Heart left ventricle (tissue), 16 donors: ENCODE data around the gene MBP. TPM values are rescaled to one million over a fixed set of nuclear protein-coding genes. Genes with fewer than 3 reads are reported as not detected.
"Not testable (repeated sequence)": the region's sequence is repeated elsewhere in the genome, so short reads cannot be mapped to it uniquely, and the experiment has no call there.

Experiments
- ATAC-seq, 4 donors: fragments of 200-7000 bp; cut with Tn5 transposase; one replicate each; pipeline ENCODE4 v1.9.1; 2020 to 2022; ENCODE audit warnings: moderate library complexity in 4 of 4, mild to moderate bottlenecking in 3 of 4, moderate number of reproducible peaks in 1 of 4
- DNase-seq, 5 donors: peaks; one replicate each; pipeline ENCODE4 v3.0.0-alpha.2; 2020
- H3K27ac ChIP-seq, 12 donors: fragments of 200-600 bp; sonication (generic) in 4 of 12; one replicate each; pipeline versions ENCODE4 v1.5.0 to v1.8.0; 2016 to 2022; ENCODE audit warnings: mild to moderate bottlenecking in 2 of 12
- H3K27me3 ChIP-seq, 9 donors: fragments of 200-600 bp; sonication (generic) in 2 of 9; one replicate each; pipeline versions ENCODE4 v1.5.1 to v1.8.0; 2016 to 2022; ENCODE audit warnings: mild to moderate bottlenecking in 3 of 9
- H3K36me3 ChIP-seq, 9 donors: fragments of 200-600 bp; sonication (generic) in 2 of 9; one replicate each; pipeline versions ENCODE4 v1.5.0 to v1.8.0; 2018 to 2022; ENCODE audit warnings: mild to moderate bottlenecking in 2 of 9
- H3K4me1 ChIP-seq, 12 donors: fragments of 200-600 bp; sonication (generic) in 4 of 12; one replicate each; pipeline versions ENCODE4 v1.5.0 to v1.8.0; 2016 to 2022; ENCODE audit warnings: mild to moderate bottlenecking in 3 of 12
- H3K4me3 ChIP-seq, 12 donors: fragments of 200-600 bp; sonication (generic) in 4 of 12; one replicate each; pipeline versions ENCODE4 v1.5.0 to v1.8.0; 2017 to 2022; ENCODE audit warnings: mild to moderate bottlenecking in 9 of 12, moderate library complexity in 4 of 12
- H3K9me3 ChIP-seq, 12 donors: fragments of 200-600 bp; sonication (generic) in 4 of 12; one replicate each; pipeline versions ENCODE4 v1.5.0 to v1.8.0; 2016 to 2022; ENCODE audit warnings: mild to moderate bottlenecking in 1 of 12
- POLR2A ChIP-seq, 2 donors: fragments of 450-650 bp; IDR thresholded peaks; one replicate each; pipeline ENCODE4 v1.6.1; 2017; ENCODE audit warnings: antibody characterized with exemption in 2 of 2, mild to moderate bottlenecking in 2 of 2, moderate library complexity in 2 of 2
- WGBS, 4 donors: extraction: QIAGEN DNeasy Blood & Tissue Kit in 2 of 4; methylation state at CpG; one replicate each; pipeline versions ENCODE4 v1.1.5 to v1.1.7; 2013 to 2018; 5-methylcytosine and 5-hydroxymethylcytosine counted together
- intact Hi-C, 10 donors: fragments of 100-400 bp; cut with DNase I; formaldehyde crosslinking; loops; one replicate each; pipeline versions ENCODE4 v1.11.1 to v1.14.2; 2022
- polyA plus RNA-seq, 2 donors: library from polyadenylated mRNA; stranded (reverse); fragments of 200-250 nt; gene quantifications; one replicate each; pipeline ENCODE4 v1.2.3, GENCODE V29; 2013
- total RNA-seq, 9 donors: library from RNA; depleted of rRNA in 2 of 9; stranded (reverse); fragments of >200 nt in 2 of 9; fragmentation: NEBNext Ultra II Directional in 3 of 9; extraction: Animal tissue kit (Norgen Biotek cat#: 25700) in 3 of 9; gene quantifications; one replicate each; pipeline versions ENCODE4 v1.1.0 to v1.2.4, GENCODE V29; 2016 to 2023
- TF ChIP-seq, protein P1 (sequence below), 12 donors: fragments of 200-600 bp; sonication (generic) in 4 of 12; IDR thresholded peaks; one replicate each; pipeline versions ENCODE4 v1.5.0 to v1.8.0; 2018 to 2022; ENCODE audit warnings: antibody characterized with exemption in 12 of 12, mild to moderate bottlenecking in 5 of 12
- donor health status: ischemic (EF 13 %, LVEDD 7.1; RV severe dilation, severe dysfunction).
- donor health status: healthy with polysubstance abuse.
- donor health status: DM: no; HTN: yes; CAD: no.
- donor health status: DM: no; HTN: no; CAD: no.
- donor health status: ischemic (EF 25% LVEDD 6.9; RV normal size, moderate dysfunction).
- donor health status: ischemic (EF 25% LVEDD 5.7; RV mildly dilated, moderate dysfunction).
- donor health status: healthy.
- donor health status: DM: yes; HTN: yes; CAD: no.
- donor health status: ischemic (EF 35%, LVEDD 5.7; RV mildly dilated, moderate dysfunction).
- donor health status: nonischemic (EF 11% LVEDD 7.7; RV severe dilation, severe dysfunction).
- donor health status: DM: yes; HTN: yes; CAD: no.
- donor health status: PGD.
- donor health status: ischemic (EF 29% LVEDD 5.4; RV normal size, mild dysfunction).
- donor health status: nonischemic (EF 23%, LVEDD 6.1; RV moderate dilation, normal function).

The MBP gene
- total and polyA plus RNA-seq, 11 donors, result 7.7 to 93.0 (median 31.8) TPM

DNA sequence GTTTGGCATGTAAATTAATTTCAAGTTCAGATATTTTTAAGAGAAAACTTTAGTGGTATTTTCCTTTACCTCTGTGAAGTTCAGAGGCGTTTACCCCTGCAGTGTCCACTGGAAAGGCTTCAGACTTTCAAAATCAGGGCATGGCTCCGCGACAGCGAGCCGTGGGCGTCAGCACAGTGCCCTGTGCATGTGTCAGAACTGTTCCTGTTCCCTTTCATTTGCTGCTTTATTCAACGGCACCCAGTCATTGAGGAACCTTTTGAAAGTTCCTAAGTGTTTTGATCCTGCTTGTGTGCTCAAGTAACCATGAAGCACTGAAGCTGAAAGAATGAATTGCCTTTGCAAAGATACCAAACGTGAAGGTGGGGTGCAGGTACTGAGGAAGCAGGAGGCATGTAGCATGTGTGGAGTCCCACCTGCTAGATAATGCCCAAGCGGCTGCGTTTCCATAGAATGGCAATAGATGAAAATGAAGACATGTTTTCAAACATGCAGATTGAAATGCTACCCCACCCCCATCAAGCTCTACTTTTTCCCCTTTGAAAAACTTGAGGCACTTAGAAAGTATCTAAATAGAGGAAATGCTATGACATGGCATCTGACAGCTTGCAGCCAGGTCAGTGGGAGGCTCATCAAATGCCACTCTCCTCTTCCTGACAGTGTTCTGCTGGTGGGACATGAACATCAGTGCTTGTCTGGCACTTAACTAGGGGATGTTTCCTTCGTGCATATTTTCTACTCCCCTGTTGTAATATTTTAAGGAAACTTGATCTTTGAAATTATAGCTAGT is 161.6 kb downstream of the MBP start:
- intact Hi-C loops, result no loop called here
- 80 to 86% (median 84%) methylated on average over 11 of the region's 11 CpGs for whole genome bisulfite sequencing, 4 donors
- Histone ChIP-seq H3K27ac (no peak overlapping the region), H3K4me3 (no peak overlapping the region), H3K27me3 (no peaks in the 10 kb centered on the region), H3K4me1 (peaks cover 0 to 6% (median 0%) of the 10 kb centered on the region in 12 donors), H3K9me3 (no peaks in the 10 kb centered on the region), H3K36me3 (peaks cover 0 to 24% (median 15%) of the 10 kb centered on the region in 9 donors)
- TF ChIP-seq, protein P1, sequence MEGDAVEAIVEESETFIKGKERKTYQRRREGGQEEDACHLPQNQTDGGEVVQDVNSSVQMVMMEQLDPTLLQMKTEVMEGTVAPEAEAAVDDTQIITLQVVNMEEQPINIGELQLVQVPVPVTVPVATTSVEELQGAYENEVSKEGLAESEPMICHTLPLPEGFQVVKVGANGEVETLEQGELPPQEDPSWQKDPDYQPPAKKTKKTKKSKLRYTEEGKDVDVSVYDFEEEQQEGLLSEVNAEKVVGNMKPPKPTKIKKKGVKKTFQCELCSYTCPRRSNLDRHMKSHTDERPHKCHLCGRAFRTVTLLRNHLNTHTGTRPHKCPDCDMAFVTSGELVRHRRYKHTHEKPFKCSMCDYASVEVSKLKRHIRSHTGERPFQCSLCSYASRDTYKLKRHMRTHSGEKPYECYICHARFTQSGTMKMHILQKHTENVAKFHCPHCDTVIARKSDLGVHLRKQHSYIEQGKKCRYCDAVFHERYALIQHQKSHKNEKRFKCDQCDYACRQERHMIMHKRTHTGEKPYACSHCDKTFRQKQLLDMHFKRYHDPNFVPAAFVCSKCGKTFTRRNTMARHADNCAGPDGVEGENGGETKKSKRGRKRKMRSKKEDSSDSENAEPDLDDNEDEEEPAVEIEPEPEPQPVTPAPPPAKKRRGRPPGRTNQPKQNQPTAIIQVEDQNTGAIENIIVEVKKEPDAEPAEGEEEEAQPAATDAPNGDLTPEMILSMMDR (IDR thresholded peaks at IDR 0.05), result no peak
- TF ChIP-seq POLR2A (IDR thresholded peaks at IDR 0.05), result no peak
- DNase-seq (no peak), ATAC-seq (no peak)

DNA sequence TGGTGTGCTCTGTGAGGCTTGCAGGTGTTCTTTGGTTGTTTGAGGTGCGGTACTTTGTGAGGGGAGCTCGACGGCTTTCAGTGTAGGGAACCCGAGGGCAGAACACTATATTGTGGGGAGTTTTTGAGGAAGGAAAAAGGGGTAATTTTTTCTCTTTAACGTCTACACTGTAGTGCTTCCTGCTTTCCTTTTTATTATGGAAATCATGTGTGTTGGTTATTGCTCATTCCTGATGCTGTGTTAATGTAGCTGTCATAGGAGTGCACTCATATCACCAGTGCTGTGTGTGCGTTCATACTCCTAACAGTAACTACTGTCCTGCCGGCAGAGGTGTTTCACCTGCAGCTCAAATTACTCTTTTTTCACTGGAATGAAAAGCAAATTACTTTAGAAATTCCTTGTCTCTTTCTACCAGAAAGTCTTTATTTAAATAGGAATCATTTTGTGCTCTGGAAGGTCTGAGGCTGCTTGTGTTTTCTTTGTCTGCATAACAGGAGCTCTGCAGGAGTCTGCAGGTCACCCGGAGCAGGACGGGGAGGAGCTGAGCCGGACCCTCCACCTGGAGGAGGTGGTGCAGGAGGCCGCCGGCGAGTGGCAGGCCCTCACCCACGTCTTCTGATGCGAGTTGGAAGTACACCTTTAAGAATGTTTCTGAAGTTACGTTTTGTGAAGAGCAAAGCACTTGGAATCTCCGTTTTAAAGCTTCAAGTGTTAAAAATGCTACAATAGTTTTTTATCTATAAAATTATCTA is 164.7 kb downstream of the MBP start:
- Histone ChIP-seq H3K9me3 (no peaks in the 10 kb centered on the region), H3K4me1 (peaks cover 0 to 18% (median 0%) of the 10 kb centered on the region in 12 donors), H3K36me3 (peaks cover 0 to 24% (median 15%) of the 10 kb centered on the region in 9 donors), H3K27me3 (no peaks in the 10 kb centered on the region), H3K27ac (no peak overlapping the region), H3K4me3 (no peak overlapping the region)
- WGBS, 4 donors, result 64 to 73% (median 69%) methylated on average over 17 of the region's 17 CpGs
- ATAC-seq (no peak), DNase-seq (no peak)
- TF ChIP-seq, protein P1 (IDR thresholded peaks at IDR 0.05), result no peak
- intact Hi-C loops, result no loop called here

DNA sequence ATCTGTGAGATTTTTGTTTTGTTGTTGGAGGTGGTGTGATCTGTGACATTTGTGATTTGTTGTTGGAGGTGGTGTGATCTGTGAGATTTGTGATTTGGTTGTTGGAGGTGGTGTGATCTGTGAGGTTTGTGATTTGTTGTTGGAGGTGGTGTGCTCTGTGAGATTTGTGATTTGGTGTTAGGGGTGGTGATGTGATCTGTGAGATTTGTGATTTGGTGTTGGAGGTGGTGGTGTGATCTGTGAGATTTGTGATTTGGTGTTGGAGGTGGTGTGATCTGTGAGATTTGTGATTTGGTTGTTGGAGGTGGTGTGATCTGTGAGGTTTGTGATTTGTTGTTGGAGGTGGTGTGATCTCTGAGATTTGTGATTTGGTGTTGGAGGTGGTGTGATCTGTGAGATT is 165.3 kb downstream of the MBP start:
- H3K36me3 ChIP-seq, result peaks cover 0 to 30% (median 15%) of the 10 kb centered on the region in 9 donors
- H3K9me3 ChIP-seq, intact Hi-C loops, H3K4me3 ChIP-seq, H3K27ac ChIP-seq, ATAC-seq, H3K27me3 ChIP-seq, DNase-seq: not testable (repeated sequence)
- peaks cover 0 to 14% (median 0%) of the 10 kb centered on the region in 12 donors for H3K4me1 ChIP-seq

DNA sequence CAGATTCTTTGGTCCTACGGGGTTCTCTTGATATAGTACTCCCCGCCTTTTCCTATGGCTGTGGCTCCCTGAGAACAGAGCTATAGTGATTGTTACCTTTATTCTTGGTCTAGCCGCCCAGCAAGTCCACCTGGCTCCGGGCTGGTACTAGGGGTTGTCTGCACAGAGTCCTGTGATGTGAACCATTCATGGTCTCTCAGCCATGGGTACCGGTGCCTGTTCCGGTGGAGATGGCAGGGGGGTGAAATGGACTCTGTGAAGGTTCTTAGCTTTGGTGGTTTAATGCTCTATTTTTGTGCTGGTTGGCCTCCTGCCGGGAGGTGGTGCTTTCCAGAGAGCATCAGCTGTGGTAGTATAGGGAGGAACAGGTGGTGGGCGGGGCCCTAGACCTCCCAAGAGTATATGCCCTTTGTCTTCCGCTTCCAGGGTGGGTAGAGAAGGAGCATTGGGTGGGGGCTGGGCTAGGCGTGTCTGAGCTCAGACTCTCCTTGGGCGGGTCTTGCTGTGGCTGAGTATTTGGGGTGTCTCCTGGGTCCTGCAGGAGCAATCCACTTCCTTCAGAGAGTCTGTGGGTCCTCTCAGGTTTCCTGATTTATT is 166.9 kb downstream of the MBP start:
- ATAC-seq, DNase-seq, H3K27ac ChIP-seq, H3K4me3 ChIP-seq, H3K27me3 ChIP-seq, intact Hi-C loops, H3K9me3 ChIP-seq: not testable (repeated sequence)
- H3K4me1 ChIP-seq, result peaks cover 0 to 14% (median 0%) of the 10 kb centered on the region in 12 donors
- peaks cover 0 to 45% (median 18%) of the 10 kb centered on the region in 9 donors for H3K36me3 ChIP-seq
- WGBS, 4 donors, result 91 to 96% (median 94%) methylated on average over 11 of the region's 11 CpGs

DNA sequence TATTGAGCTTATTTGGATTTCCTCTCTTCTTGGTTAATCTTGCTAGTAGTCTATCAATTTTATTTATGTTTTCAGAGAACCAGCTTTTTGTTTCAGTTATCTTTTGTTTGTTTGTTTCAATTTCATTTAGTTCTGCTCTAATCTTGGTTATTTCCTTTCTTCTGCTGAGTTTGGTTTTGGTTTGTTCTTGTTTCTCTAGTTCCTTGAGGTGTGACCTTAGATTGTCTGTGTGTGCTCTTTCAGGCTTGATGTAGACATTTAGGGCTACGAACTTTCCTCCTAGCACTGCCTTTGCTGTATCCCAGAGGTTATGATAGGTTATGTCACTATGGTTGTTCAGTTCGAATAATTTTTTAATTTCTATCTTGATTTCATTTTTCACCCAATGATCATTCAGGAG is 168.6 kb downstream of the MBP start:
- ATAC-seq, result no peak
- Histone ChIP-seq H3K36me3 (peaks cover 0 to 52% (median 31%) of the 10 kb centered on the region in 9 donors), H3K27me3 (no peaks in the 10 kb centered on the region), H3K4me3 (no peak overlapping the region), H3K9me3 (peaks cover 0 to 4% (median 0%) of the 10 kb centered on the region in 12 donors), H3K4me1 (peaks cover 0 to 14% (median 2%) of the 10 kb centered on the region in 12 donors), H3K27ac (no peak overlapping the region)
- WGBS, 4 donors, result 93 to 97% (median 95%) methylated on average over 2 of the region's 2 CpGs
- intact Hi-C loops, result no loop called here
- no peak for TF ChIP-seq POLR2A (IDR thresholded peaks at IDR 0.05)
- TF ChIP-seq, protein P1 (IDR thresholded peaks at IDR 0.05), result no peak
- DNase-seq, result no peak
